Measurements from ENCODE around the gene PALLD. TPM values are rescaled to one million over a fixed set of nuclear protein-coding genes. Genes with fewer than 3 reads are reported as not detected.

The PALLD gene
- total RNA-seq, 1 experiment from 2014 or later = 18.3 TPM

DNA sequence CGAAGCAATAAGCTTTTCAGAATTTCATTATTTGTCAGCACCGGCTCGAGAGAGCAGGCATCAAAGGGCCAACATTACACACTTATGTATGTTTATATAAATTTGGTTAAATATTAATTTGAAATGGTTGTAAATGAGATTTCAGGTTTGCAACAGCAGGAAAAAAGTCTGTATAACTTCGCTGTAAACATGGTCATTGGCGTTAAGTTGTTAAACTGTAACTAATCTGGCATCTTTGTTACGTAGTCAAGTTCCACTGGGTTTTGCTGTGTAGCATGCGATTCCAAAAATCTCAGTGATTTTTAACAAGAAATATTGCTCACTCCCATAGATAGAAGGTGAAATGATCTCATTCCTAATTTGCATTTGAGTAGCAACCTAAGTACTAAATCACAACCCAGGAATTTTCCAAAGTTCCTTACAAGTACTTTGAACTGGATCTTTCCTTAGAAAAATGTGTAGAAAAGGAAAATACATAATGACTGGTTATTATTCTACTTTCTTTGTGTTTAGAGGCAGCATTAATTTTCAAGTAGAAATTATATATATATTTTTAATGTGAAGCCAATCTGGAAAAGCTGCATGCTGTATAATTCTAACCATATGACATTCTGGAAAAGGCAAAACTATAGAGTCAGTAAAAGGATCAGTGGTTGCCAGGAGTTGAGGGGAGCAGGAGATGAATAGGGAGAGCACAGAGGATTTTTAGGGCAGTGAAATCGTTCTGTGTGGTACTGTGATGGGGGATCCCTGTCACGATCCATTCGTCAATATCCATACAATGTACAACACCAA lies 291.1 kb downstream of the PALLD start:
- no peak overlapping the region for H3K4me3 Mint-ChIP-seq
- Histone ChIP-seq H3K23me2 (ENCODE audit: insufficient read length, low read depth, low read length, poor library complexity, severe bottlenecking) (no peaks in the 10 kb centered on the region), H2BK15ac (ENCODE audit: low read depth, low read length) (0 out of 2 replicates have a peak overlapping the region, but pooled peaks have one; percentile 52), H3K9me3 (ENCODE audit: control insufficient read depth, low read depth, low read length) (no peaks in the 10 kb centered on the region), H2BK120ac (ENCODE audit: low read depth, low read length, poor library complexity, severe bottlenecking) (no peak overlapping the region), H3K4me1 (ENCODE audit: insufficient read depth, low read length) (peaks cover 6% of the 10 kb centered on the region; the same call in 1 of the 2 replicates), H3K56ac (ENCODE audit: insufficient read length, low read depth, low read length) (no peak overlapping the region), H3K4me2 (ENCODE audit: insufficient read depth, insufficient read length, low read length) (no peak overlapping the region), H4K8ac (replicated peaks; ENCODE audit: insufficient read length, low read depth, low read length) (no peak overlapping the region), H2BK12ac (ENCODE audit: insufficient read length, low read depth, low read length) (no peak overlapping the region), H3K27me3 (ENCODE audit: insufficient read depth, low read length) (no peaks in the 10 kb centered on the region; the same call in 1 of the 2 replicates), H2AK5ac (ENCODE audit: insufficient read length, low read length) (no peak overlapping the region), H3K14ac (ENCODE audit: insufficient read depth, low read length) (no peak overlapping the region), H4K20me1 (ENCODE audit: control insufficient read depth, insufficient read depth, insufficient read length) (no peaks in the 10 kb centered on the region), H3K9ac (ENCODE audit: extremely low read depth, insufficient read length, low read length) (no peak overlapping the region), H3K23ac (ENCODE audit: insufficient read length, low read depth, low read length) (no peak overlapping the region), H4K91ac (ENCODE audit: insufficient read length, low read depth, low read length) (no peak overlapping the region), H2BK20ac (ENCODE audit: low read depth, low read length, poor library complexity, severe bottlenecking) (no peak overlapping the region), H3K79me1 (ENCODE audit: insufficient read depth, low read depth, low read length, poor library complexity, severe bottlenecking) (no peaks in the 10 kb centered on the region), H2BK5ac (ENCODE audit: insufficient read length, low read length) (no peak overlapping the region), H4K5ac (ENCODE audit: insufficient read length, low read depth, low read length) (no peak overlapping the region), H2AFZ (ENCODE audit: low read length) (no peak overlapping the region), H3K4ac (ENCODE audit: low read depth, low read length) (no peak overlapping the region), H3T11ph (ENCODE audit: low read length) (no peak overlapping the region), H3K79me2 (ENCODE audit: insufficient read depth, low read length) (no peaks in the 10 kb centered on the region), H3K27ac (ENCODE audit: insufficient read length, low read depth, low read length) (no peak overlapping the region), H3K18ac (ENCODE audit: insufficient read length, low read depth, low read length) (no peak overlapping the region)
- peaks cover 29 to 35% of the 10 kb centered on the region in 2 experiments for H3K4me1 Mint-ChIP-seq
- TF ChIP-seq, protein P1, sequence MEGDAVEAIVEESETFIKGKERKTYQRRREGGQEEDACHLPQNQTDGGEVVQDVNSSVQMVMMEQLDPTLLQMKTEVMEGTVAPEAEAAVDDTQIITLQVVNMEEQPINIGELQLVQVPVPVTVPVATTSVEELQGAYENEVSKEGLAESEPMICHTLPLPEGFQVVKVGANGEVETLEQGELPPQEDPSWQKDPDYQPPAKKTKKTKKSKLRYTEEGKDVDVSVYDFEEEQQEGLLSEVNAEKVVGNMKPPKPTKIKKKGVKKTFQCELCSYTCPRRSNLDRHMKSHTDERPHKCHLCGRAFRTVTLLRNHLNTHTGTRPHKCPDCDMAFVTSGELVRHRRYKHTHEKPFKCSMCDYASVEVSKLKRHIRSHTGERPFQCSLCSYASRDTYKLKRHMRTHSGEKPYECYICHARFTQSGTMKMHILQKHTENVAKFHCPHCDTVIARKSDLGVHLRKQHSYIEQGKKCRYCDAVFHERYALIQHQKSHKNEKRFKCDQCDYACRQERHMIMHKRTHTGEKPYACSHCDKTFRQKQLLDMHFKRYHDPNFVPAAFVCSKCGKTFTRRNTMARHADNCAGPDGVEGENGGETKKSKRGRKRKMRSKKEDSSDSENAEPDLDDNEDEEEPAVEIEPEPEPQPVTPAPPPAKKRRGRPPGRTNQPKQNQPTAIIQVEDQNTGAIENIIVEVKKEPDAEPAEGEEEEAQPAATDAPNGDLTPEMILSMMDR (conservative IDR thresholded peaks at IDR 0.05) = no peak
- no peaks in the 10 kb centered on the region for H3K9me3 Mint-ChIP-seq
- no peak for DNase-seq
- H3K36me3 Mint-ChIP-seq (ENCODE audit: insufficient read depth in 1 of 3, low read depth in 3 of 3) = no peaks in the 10 kb centered on the region
- no peak overlapping the region for H3K27ac Mint-ChIP-seq
- H3K27me3 Mint-ChIP-seq (ENCODE audit: low read depth) = peaks cover 1% of the 10 kb centered on the region; the same call in 1 of the 2 replicates
- no CpG with 5 or more reads among the region's 10 CpGs for WGBS (ENCODE audit: extremely low coverage, insufficient read length, low lambda C conversion rate)

Measured in H9 (cell line).